ENCODE results near the gene CACNA1D. TPM values are rescaled to one million over a fixed set of nuclear protein-coding genes. Genes with fewer than 3 reads are reported as not detected.

The CACNA1D gene
- total RNA-seq, 1 donor from 2014 or later, result 1.9 TPM

DNA sequence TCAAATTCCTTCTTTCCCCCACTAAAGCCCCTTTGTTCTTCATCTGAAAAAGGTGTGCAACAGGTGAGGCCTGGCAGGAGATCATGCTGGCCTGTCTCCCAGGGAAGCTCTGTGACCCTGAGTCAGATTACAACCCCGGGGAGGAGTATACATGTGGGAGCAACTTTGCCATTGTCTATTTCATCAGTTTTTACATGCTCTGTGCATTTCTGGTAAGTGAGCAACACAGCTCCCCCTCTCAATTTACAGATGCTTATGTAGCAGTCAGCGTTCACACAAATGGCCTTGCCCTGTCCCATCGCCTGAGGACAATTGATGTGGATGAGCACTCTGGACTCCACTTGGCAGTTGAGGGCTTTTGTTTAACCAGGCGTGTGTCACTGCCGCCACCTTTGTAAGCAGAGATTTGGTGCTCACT is 281.4 kb downstream of the CACNA1D start:
- H3K36me3 Mint-ChIP-seq (ENCODE audit: low read depth), result no peaks in the 10 kb centered on the region
- intact Hi-C loops (cut with micrococcal nuclease), result no loop called here
- H3K27ac Mint-ChIP-seq, result no peak overlapping the region
- H3K27me3 Mint-ChIP-seq, result no peaks in the 10 kb centered on the region
- CTCF ChIA-PET, result no interaction called here
- TF ChIP-seq, protein P1, sequence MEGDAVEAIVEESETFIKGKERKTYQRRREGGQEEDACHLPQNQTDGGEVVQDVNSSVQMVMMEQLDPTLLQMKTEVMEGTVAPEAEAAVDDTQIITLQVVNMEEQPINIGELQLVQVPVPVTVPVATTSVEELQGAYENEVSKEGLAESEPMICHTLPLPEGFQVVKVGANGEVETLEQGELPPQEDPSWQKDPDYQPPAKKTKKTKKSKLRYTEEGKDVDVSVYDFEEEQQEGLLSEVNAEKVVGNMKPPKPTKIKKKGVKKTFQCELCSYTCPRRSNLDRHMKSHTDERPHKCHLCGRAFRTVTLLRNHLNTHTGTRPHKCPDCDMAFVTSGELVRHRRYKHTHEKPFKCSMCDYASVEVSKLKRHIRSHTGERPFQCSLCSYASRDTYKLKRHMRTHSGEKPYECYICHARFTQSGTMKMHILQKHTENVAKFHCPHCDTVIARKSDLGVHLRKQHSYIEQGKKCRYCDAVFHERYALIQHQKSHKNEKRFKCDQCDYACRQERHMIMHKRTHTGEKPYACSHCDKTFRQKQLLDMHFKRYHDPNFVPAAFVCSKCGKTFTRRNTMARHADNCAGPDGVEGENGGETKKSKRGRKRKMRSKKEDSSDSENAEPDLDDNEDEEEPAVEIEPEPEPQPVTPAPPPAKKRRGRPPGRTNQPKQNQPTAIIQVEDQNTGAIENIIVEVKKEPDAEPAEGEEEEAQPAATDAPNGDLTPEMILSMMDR (IDR thresholded peaks at IDR 0.05), result no peak
- no peaks in the 10 kb centered on the region for H3K9me3 Mint-ChIP-seq
- POLR2A ChIA-PET, result interaction anchor here (2.0 kb wide), 1 partner anchor 26 kb away, joined by 5 read pairs; no protein-coding TSS in a partner anchor
- no peak overlapping the region for H3K4me3 Mint-ChIP-seq
- DNase-seq (no peak), ATAC-seq (ENCODE audit: low read depth) (no peak)
- peaks cover 22% of the 10 kb centered on the region for H3K4me1 Mint-ChIP-seq

DNA sequence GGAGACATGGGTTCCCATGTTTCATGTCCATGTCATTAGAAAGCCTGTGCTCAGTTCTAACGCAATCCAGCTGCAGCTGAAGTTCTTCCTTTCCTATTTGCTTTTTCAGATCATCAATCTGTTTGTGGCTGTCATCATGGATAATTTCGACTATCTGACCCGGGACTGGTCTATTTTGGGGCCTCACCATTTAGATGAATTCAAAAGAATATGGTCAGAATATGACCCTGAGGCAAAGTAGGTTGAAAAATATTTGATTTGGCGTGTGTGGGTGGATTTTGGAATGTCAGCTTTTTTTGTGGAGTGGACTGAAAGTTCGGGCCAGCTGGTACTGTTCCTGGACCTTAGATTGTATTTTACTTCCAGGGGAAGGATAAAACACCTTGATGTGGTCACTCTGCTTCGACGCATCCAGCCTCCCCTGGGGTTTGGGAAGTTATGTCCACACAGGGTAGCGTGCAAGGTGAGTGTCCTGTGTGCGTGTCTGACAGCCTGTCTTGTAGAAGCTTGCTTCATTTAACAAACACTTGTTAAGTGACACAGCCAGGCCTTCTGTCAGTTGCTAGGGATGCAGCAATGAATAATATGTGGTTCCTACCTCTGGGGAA is 282.2 kb downstream of the CACNA1D start:
- H3K4me3 Mint-ChIP-seq, result no peak overlapping the region
- DNase-seq, result no peak
- intact Hi-C loops (cut with micrococcal nuclease), result no loop called here
- CTCF ChIA-PET, result no interaction called here
- H3K9me3 Mint-ChIP-seq, result no peaks in the 10 kb centered on the region
- no peaks in the 10 kb centered on the region for H3K36me3 Mint-ChIP-seq (ENCODE audit: low read depth)
- ATAC-seq (ENCODE audit: low read depth), result no peak
- H3K27me3 Mint-ChIP-seq, result no peaks in the 10 kb centered on the region
- TF ChIP-seq, protein P1 (IDR thresholded peaks at IDR 0.05), result no peak
- H3K4me1 Mint-ChIP-seq, result peaks cover 22% of the 10 kb centered on the region
- POLR2A ChIA-PET, result interaction anchor here (2.0 kb wide), 1 partner anchor 26 kb away, joined by 5 read pairs; no protein-coding TSS in a partner anchor
- H3K27ac Mint-ChIP-seq, result no peak overlapping the region

DNA sequence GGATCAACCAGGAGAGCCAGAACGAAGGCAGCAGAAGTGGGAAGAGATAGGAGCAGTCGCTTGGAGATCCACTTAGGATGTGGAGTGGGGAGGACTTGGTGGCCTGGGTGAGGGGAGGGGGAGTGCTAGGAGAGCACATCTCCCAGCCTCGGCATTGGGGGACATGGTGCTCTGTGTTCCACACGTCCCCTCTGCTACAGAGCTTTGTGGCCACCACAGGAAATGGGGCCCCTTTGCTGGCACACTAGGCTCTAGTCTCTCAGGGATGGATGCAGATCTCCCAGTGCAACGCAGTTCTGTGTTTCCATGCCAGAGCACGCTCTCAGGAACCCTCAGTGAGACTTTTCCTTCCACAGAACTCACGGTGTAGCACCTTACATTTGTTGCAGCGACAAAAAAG is 283.1 kb downstream of the CACNA1D start:
- ATAC-seq (ENCODE audit: low read depth) (no peak), DNase-seq (no peak)
- POLR2A ChIA-PET, result no interaction called here
- TF ChIP-seq, protein P1 (IDR thresholded peaks at IDR 0.05), result no peak
- no peaks in the 10 kb centered on the region for H3K36me3 Mint-ChIP-seq (ENCODE audit: low read depth)
- H3K9me3 Mint-ChIP-seq, result no peaks in the 10 kb centered on the region
- no peaks in the 10 kb centered on the region for H3K27me3 Mint-ChIP-seq
- CTCF ChIA-PET, result no interaction called here
- no peak overlapping the region for H3K27ac Mint-ChIP-seq
- peaks cover 22% of the 10 kb centered on the region for H3K4me1 Mint-ChIP-seq
- no peak overlapping the region for H3K4me3 Mint-ChIP-seq
- intact Hi-C loops (cut with micrococcal nuclease), result no loop called here

DNA sequence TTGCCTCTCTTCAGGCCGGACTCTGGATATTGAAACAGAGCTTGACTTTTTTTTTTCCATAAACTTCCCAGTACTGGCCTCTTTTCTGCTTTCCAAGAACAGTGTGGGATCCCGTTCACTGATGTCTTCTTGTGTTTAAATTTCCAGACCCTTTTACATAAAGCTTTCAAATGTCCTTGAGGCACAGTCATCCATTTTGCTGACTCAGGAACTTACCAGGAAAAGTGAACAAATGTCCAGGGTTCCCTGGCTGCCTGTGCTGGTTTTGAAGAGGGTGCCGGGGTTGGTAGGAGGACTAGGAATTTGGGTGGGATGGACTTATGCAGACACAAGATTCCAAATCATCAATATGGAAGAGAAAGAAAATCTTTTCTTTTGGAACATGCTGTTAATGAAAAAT is 283.7 kb downstream of the CACNA1D start:
- Mint-ChIP-seq H3K27ac (no peak overlapping the region), H3K27me3 (no peaks in the 10 kb centered on the region), H3K36me3 (ENCODE audit: low read depth) (no peaks in the 10 kb centered on the region), H3K4me1 (peaks cover 22% of the 10 kb centered on the region), H3K4me3 (no peak overlapping the region), H3K9me3 (no peaks in the 10 kb centered on the region)
- intact Hi-C loops (cut with micrococcal nuclease), result no loop called here
- TF ChIP-seq, protein P1 (IDR thresholded peaks at IDR 0.05), result no peak
- ATAC-seq (ENCODE audit: low read depth) (no peak), DNase-seq (no peak)
- ChIA-PET CTCF (no interaction called here), POLR2A (no interaction called here)

DNA sequence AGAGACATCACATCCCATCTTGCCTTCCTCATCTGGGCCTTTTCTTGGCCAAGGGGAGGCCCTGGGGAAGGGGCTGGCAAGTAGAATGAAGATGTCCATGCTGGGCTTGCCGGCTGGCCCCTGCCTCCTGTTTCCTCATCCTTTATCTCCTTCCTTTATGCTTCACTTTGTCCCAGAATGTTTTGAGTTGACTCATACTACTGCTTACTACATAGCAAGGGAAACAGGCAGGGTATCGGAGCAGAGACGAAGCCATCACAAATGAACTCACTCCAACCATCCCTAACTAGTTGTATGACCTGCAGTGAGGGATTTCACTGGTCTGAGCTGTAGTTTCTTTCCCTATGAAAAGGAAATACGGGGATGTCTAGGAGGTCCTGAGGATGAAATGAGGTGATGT is 285.8 kb downstream of the CACNA1D start:
- Mint-ChIP-seq H3K27ac (no peak overlapping the region), H3K4me1 (peaks cover 1% of the 10 kb centered on the region), H3K9me3 (no peaks in the 10 kb centered on the region), H3K36me3 (ENCODE audit: low read depth) (no peaks in the 10 kb centered on the region), H3K4me3 (no peak overlapping the region), H3K27me3 (no peaks in the 10 kb centered on the region)
- ChIA-PET CTCF (no interaction called here), POLR2A (no interaction called here)
- intact Hi-C loops (cut with micrococcal nuclease), result no loop called here
- no peak for ATAC-seq (ENCODE audit: low read depth)
- TF ChIP-seq, protein P1 (IDR thresholded peaks at IDR 0.05), result no peak
- DNase-seq, result no peak

All from activated B cell treated with CpG ODN at 0.5 μM for 24 hours (primary cell).